Left ventricle myocardium inferior (tissue), 1 donor: ENCODE results near the gene TUBG1. TPM values are rescaled to one million over a fixed set of nuclear protein-coding genes. Genes with fewer than 3 reads are reported as not detected.
"Not testable (repeated sequence)": the region's sequence is repeated elsewhere in the genome, so short reads cannot be mapped to it uniquely, and the experiment has no call there.

ENCODE experiments used
- DNase-seq: peaks from one replicate; pipeline ENCODE4 v3.0.0-alpha.2; 2020
- H3K27ac ChIP-seq: fragments of 200-600 bp; replicated peaks from 2 replicates; pipeline ENCODE4 v1.8.0; 2021
- H3K27me3 ChIP-seq: fragments of 200-600 bp; 2 replicates; pipeline ENCODE4 v1.8.0; 2021; ENCODE audit warnings: low read depth
- H3K36me3 ChIP-seq: fragments of 200-600 bp; 2 replicates; pipeline ENCODE4 v1.8.0; 2021
- H3K4me1 ChIP-seq: fragments of 200-600 bp; 2 replicates; pipeline ENCODE4 v1.8.0; 2021
- H3K4me3 ChIP-seq: fragments of 200-600 bp; 2 replicates; pipeline ENCODE4 v1.8.0; 2021; ENCODE audit warnings: mild to moderate bottlenecking, moderate library complexity
- H3K9me3 ChIP-seq: fragments of 200-600 bp; replicated peaks from 2 replicates; pipeline ENCODE4 v1.8.0; 2021
- intact Hi-C: fragments of 100-400 bp; cut with micrococcal nuclease; formaldehyde crosslinking; loops from one replicate; pipeline ENCODE4 v1.11.0; 2022
- total RNA-seq: library from RNA; stranded (reverse); fragmentation: NEBNext Ultra II Directional; extraction: Animal tissue kit (Norgen Biotek cat#: 25700); gene quantifications from one replicate; pipeline ENCODE4 v1.2.1, GENCODE V29; 2021
- TF ChIP-seq, protein P1 (sequence below): fragments of 200-600 bp; IDR thresholded peaks from 2 replicates; pipeline ENCODE4 v1.8.0; 2021; ENCODE audit warnings: antibody characterized with exemption, mild to moderate bottlenecking, borderline replicate concordance
- donor health status: DM: no; HTN: yes; CAD: no; lungs with severe emphysema.

TUBG1 gene
- total RNA-seq, 1 donor from 2014 or later, result 48.0 TPM

DNA sequence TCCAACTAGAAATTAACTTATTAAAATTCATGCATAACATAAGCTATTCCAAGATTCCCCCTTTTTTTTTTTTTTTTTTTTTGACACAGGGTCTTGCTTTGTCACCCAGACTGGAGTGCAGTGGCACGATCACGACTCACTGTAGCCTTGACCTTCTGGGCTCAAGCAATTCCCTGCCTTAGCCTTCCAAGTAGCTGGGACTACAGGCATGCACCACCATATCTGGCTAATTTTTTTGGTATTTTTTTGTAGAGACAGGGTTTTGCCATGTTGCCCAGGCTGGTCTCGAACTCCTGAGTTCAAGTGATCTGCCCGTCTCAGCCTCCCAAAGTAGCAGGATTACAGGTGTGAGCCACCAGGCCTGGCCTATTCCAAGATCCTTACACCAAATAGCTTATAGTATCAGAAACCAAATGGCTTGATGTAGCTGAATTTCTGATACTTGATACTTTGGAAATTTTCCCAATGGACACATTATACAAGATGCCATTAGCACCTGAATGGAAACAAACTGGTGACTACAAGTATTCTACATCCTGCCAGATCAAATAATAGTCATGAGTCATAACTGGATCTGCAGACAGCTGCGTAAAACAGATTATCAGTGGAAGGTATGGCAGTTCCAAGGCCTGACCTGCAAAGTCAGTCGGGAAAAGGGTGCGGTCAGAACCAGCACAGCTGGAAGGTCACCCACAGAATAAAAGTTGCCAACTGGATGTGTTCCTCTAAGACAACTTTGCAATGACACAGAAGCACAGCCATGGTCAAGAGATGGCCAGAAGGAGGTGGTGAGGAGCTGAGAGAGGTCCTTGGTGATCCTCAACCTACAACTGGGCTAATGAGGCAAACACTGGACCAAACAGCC, 14.5 kb downstream of the TUBG1 start:
- H3K4me3 ChIP-seq, result no peak overlapping the region
- TF ChIP-seq, protein P1, sequence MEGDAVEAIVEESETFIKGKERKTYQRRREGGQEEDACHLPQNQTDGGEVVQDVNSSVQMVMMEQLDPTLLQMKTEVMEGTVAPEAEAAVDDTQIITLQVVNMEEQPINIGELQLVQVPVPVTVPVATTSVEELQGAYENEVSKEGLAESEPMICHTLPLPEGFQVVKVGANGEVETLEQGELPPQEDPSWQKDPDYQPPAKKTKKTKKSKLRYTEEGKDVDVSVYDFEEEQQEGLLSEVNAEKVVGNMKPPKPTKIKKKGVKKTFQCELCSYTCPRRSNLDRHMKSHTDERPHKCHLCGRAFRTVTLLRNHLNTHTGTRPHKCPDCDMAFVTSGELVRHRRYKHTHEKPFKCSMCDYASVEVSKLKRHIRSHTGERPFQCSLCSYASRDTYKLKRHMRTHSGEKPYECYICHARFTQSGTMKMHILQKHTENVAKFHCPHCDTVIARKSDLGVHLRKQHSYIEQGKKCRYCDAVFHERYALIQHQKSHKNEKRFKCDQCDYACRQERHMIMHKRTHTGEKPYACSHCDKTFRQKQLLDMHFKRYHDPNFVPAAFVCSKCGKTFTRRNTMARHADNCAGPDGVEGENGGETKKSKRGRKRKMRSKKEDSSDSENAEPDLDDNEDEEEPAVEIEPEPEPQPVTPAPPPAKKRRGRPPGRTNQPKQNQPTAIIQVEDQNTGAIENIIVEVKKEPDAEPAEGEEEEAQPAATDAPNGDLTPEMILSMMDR, result no peak
- DNase-seq, result no peak
- peaks cover 4% of the 10 kb centered on the region for H3K4me1 ChIP-seq
- no peaks in the 10 kb centered on the region for H3K36me3 ChIP-seq
- intact Hi-C loops, result no loop called here
- H3K27ac ChIP-seq, result no peak overlapping the region
- H3K9me3 ChIP-seq, result no peaks in the 10 kb centered on the region
- H3K27me3 ChIP-seq, result no peaks in the 10 kb centered on the region

DNA sequence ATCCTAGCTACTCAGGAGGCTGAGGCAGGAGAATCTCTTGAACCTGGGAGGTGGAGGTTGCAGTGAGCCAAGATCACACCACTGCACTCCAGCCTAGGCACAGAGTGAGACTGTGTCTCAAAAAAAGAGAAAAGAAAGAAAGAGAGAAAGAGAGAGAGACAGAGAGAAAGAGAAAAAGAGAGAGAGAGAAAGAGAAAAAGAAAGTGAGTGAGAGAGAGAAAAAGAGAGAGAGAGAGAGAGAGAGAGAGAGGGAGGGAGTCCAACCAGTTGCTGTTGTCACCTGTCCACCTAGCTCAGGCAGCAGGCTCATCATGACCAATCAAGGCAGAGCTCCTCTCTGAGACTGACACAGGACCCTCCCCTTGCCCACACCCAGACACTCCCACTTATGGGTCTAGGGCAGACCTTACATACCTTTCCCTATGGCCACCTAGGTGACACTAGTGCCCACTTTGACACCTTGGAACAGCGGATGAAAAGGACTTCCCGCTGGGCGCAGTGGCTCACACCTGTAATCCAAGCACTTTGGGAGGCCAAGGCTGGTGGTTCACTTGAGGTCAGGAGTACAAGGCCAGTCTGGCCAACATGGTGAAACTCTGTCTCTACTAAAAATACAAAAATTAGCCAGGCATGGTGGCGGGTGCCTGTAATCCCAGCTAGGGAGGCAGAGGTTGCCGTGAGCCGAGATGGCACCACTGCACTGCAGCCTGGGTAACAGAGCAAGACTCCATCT, 17.7 kb downstream of the TUBG1 start:
- H3K4me3 ChIP-seq, intact Hi-C loops, DNase-seq, H3K27me3 ChIP-seq, H3K4me1 ChIP-seq, H3K36me3 ChIP-seq, H3K27ac ChIP-seq, H3K9me3 ChIP-seq: not testable (repeated sequence)

DNA sequence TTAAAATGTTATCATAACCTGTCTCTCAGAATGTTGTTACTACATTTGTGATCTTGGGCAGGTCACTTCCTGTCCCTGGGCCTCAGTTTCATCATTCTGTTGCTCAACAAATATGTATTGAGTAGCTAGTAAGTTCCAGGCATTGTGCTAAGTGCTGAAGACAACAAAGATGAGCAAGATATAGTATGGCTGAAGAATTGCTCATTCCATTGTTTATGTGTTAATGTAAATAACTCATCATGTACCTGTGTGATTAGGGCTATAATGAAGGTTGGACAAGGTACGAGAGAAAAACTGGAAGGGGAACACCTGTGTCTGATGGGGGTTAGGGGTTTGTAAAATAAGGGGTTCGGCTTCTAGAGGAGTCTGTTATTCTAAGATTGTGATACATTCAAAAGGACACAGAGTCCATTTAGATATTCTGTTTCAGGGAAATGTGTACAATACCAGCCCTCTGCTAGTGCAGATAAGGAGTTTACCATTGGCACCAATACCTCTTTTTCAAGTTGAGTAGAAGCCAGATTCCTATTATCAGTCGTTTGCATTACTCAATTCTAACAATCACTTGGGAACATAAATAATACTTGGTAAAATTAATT, 20.0 kb downstream of the TUBG1 start:
- intact Hi-C loops, result no loop called here
- no peak for DNase-seq

DNA sequence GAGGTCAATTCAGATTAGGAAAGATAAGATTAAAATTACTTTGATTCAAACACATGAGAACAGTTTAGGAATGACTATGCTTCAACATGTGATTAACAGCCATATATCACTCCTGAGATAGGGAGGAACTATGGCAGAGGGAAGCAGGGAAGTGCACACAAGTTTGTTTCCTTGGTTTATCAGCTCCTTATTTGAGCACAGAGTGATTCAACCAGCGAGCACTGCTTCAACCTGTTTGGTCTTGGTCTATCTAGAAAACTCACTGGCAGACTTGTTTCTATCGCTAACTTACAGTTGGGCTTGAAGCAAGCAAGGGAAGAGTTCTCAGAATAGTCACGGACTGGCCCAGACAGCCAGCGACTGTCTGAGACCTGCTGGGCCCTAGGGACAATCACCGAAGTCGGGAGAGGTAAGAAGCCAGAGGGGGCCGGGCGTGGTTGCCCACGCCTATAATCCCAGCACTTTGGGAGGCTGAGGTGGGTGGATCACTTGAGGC, 23.5 kb downstream of the TUBG1 start:
- intact Hi-C loops, result no loop called here
- Histone ChIP-seq H3K9me3 (no peaks in the 10 kb centered on the region), H3K27me3 (no peaks in the 10 kb centered on the region), H3K27ac (no peak overlapping the region), H3K36me3 (no peaks in the 10 kb centered on the region), H3K4me3 (no peak overlapping the region), H3K4me1 (no peaks in the 10 kb centered on the region)
- no peak for DNase-seq
- TF ChIP-seq, protein P1, result no peak

More for the DNA sequence above, 20.0 kb downstream of the TUBG1 start:
- H3K27me3 ChIP-seq, result no peaks in the 10 kb centered on the region
- no peaks in the 10 kb centered on the region for H3K9me3 ChIP-seq
- no peak overlapping the region for H3K27ac ChIP-seq
- H3K36me3 ChIP-seq, result no peaks in the 10 kb centered on the region
- no peak overlapping the region for H3K4me3 ChIP-seq
- TF ChIP-seq, protein P1, result no peak
- no peaks in the 10 kb centered on the region for H3K4me1 ChIP-seq

DNA sequence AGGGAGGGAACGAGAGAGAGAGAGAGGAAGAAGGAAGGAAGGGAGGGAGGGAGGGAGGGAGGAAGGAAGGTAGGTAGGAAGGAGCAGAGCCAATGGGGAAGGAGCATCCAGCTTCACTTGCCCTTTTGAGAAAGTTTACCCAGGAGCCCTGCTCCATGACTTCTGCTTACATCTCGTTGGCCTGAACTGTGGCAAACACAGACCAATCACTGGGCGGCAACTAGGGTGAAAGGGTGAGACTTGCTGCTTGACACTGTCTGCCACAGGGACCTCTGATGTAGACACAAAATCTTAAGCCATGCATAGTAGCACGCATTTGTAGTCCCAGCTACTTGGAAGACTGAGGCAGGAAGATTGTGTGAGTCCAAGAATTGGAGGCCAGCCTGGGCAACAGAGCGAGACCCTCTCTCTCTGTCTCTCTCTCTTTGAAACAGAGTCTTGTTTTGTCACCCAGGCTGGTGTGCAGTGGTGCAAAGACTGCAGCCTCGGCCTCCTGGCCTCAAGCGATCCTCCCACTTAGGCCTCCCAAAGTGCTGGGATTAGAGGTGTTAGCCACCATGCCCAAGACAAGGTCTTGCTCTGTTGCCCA, 30.1 kb downstream of the TUBG1 start:
- Histone ChIP-seq H3K36me3 (no peaks in the 10 kb centered on the region), H3K4me3 (no peak overlapping the region), H3K4me1 (no peaks in the 10 kb centered on the region), H3K27ac (no peak overlapping the region), H3K9me3 (no peaks in the 10 kb centered on the region), H3K27me3 (no peaks in the 10 kb centered on the region)
- no peak for DNase-seq
- intact Hi-C loops, result no loop called here
- TF ChIP-seq, protein P1, result no peak
